AG10803 (cell line): ENCODE measurements around the gene SCYGR4.

ENCODE experiments used
- DNase-seq: peaks from one replicate; pipeline ENCODE4 v3.0.0; 2010; ENCODE audit warnings: low read depth
- H3K4me3 ChIP-seq: 2 replicates; pipeline ENCODE4 v1.5.1; 2011; ENCODE audit warnings: mild to moderate bottlenecking, low read length, control low read depth
- CTCF ChIP-seq: conservative IDR thresholded peaks from 2 replicates; pipeline ENCODE4 v1.5.1; 2011; ENCODE audit warnings: mild to moderate bottlenecking, low read length, control low read depth, inconsistent platforms

The SCYGR4 gene

GRCh38 chr2:227617316-227618230, at the start of gene SCYGR4:
Gene SCYGR4, plus strand, starts transcription at chr2:227617498. Its CDS starts 0 bp downstream, at chr2:227617498.
- TF ChIP-seq CTCF, result no peak
- no peak for DNase-seq
- no peak within 1 kb of the TSS for H3K4me3 ChIP-seq

DNA sequence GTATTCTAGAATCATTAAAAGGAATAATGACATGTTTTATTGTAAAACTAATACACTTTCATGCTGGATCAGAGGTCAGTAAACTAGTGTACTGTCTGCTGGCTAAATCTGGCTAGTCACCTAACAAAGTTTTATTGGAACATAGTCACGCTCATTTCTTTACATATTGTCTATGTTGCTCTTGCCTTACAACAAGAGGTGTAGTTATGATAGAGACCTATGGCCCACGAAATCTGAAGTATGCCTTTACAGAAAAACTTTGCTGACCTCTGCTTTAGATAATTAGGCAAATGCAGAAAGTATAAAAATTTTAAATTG, 48.5 kb upstream of the SCYGR4 start:
- no peak overlapping the region for H3K4me3 ChIP-seq
- no peak for DNase-seq
- TF ChIP-seq CTCF, result no peak

GRCh38 chr2:227570615-227571014, 46.7 kb upstream of the SCYGR4 start:
- TF ChIP-seq CTCF, result no peak
- no peak overlapping the region for H3K4me3 ChIP-seq
- DNase-seq, result no peak

DNA sequence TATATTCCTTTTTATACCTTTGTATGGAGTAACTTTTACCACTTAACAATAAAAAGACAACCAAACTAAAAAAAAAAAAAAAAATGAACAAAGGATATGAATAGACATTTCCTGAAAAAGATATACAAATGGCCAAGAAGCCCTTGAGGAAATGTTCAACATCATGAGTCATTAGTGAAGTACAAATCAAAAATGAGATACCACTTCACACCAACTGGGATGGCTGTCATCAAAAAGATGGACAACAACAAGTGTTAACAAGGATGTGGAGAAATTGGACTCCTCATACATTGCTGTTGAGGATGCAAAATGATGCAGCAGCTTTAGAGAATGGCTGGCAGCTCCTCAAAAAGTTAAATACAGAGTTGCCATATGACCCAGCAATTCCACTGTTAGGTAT, 41.2 kb upstream of the SCYGR4 start:
- TF ChIP-seq CTCF, result no peak
- no peak overlapping the region for H3K4me3 ChIP-seq
- DNase-seq, result no peak

DNA sequence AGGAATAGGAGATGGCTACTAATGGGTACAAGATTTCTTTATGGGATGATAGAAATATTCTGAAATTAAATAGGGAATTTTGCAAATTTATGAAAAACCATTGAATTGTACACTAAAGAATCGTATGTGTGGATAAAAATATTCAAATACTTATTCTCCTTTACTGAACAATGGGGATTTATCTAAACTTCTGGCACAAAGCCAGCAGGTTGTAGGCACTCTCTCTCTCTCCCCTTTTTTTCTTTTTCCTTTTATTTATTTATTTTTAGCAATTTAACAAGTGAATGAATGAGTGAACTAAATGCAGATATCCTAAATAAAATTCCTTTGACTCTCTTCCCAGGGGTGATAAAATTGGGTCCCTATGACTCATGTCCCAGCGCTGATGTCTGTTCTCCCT, 40.5 kb upstream of the SCYGR4 start:
- H3K4me3 ChIP-seq, result no peak overlapping the region
- TF ChIP-seq CTCF, result no peak
- DNase-seq, result no peak

DNA sequence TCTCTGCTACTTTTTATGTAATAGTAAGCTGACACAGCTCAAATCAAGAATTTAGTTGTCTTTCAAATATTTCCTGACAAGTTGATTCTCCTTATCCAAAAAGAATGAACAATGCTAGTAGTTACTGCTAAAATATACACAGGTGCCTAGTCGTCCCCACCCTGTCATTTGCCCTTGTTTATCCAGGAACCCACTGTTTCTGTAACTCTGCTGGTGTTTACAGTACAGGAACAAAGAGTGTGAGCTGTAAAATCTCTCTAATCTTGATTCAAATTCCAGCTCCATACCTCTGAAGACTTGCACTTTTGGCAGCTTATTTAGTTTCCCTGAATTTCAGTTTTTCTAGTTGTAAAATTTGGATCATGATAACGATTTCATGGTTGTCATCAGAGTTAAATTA, 39.7 kb upstream of the SCYGR4 start:
- no peak for DNase-seq
- no peak for TF ChIP-seq CTCF
- H3K4me3 ChIP-seq, result no peak overlapping the region

DNA sequence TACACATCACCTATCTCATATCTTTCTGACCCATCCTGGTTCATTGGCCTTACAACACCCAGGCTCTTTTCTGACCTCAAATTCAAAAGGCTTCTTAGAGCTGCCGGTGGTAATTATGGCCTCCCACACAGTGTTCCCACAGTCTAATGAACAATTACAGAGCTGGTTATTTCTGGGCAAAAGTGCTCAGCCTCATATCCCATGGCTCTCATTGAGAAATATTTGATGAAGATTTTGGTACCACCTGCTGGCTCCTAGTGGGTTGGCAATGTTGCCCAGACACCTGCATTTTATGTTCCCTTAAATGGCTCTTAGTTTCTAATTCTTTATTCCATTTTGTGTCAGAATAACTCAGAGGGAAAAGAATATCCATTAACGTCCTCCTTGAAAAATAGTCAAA, 38.7 kb upstream of the SCYGR4 start:
- no peak for DNase-seq

More for the DNA sequence above, 38.7 kb upstream of the SCYGR4 start:
- TF ChIP-seq CTCF, result no peak
- H3K4me3 ChIP-seq, result no peak overlapping the region
